ENCODE data around the gene RCAN2.

Gene RCAN2

GRCh38 chr6:46215777-46216176 is 275.5 kb downstream of the RCAN2 start:
- DNase-seq (ENCODE audit: low read depth in 2 of 2): no peak

- no peak for DNase-seq (ENCODE audit: low read depth in 2 of 2)
These were observed 276.0 kb downstream of the RCAN2 start for GRCh38 chr6:46215213-46215612.

DNA sequence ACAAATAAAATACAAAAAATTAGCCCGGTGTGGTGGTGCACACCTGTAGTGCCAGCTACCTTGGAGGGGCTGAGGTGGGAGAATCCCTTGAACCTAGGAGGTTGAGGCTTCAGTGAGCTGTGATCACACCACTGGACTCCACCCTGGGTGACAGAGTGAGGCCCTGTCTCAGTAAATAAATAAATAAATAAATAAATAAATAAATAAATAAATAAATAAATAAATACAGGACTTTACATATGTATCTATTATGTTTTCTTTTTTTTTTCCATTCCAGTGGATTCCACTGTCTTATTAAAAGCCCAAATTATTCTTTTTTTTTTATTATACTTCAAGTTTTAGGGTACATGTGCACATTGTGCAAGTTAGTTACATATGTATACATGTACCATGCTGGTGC is 279.3 kb downstream of the RCAN2 start:
- no peak for DNase-seq (ENCODE audit: low read depth in 2 of 2)

DNA sequence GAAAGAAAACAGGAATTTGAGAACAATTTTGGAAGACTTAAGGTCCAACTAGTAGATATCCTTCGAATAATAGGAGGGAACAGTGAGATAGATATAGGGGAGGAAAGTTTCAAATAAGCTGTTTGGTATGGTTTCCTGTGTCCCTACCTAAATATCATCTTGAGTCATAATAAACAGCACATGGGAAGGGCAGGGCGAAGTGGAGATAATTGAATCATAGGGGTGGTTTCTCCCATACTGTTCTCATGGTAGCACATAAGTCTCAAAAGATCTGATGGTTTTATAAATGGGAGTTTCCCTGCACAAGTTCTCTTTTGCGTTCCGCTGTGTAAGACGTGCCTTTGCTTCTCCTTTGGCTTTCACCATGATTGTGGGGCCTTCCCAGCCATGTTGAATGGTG is 281.0 kb downstream of the RCAN2 start:
- DNase-seq (ENCODE audit: low read depth in 2 of 2): no peak

- no peak for DNase-seq (ENCODE audit: low read depth in 2 of 2)
These were observed 282.9 kb downstream of the RCAN2 start for GRCh38 chr6:46208303-46208702.

DNA sequence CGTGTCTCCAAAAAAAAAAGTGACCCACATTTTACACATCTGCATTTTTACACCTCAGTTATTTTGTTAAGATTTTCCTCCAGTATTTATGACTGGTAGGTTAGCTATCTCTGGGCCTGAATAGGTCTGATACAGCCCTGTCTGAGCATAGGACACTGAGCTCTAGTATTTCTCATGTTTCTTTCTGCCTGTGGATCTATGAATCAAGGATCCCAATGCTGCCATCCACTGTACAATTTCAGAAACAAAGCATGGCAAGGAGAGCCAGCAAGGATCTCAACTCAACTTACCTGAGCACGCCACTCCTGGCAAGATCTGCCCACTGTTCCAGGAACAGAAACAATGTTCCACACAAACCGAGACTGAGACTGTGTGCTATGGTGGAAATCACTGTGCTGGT is 284.1 kb downstream of the RCAN2 start:
- no peak for DNase-seq (ENCODE audit: low read depth in 2 of 2)

DNA sequence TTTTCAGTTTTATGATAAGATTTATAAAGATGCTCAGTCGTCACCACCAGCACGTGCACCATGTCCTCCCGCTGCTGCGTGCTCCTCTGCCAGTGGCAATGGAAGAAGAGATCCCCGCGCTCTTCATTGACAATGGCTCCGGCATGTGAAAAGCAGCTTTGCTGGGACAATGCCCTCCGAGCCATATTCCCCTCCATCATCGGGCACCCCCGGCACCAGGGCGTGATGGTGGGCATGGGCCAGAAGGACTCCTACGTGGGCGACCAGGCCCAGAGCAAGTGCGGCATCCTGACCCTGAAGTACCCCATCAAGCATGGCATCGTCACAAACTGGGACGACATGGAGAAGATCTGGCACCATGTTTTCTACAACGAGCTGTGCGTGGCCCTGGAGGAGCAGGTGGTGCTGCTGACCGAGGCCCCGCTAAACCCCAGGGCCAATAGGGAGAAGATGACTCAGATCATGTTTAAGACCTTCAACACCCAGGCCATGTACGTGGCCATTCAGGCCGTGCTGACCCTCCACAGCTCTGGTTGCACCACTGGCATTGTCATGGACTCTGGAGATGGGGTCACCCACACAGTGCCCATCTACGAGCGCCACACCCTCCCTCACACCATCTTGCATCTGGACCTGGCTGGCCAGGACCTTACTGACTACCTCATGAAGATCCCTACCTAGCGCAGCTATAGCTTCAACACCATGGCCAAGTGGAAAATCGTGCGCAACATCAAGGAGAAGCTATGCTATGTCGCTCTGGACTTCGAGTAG is 286.2 kb downstream of the RCAN2 start:
- no peak for DNase-seq (ENCODE audit: low read depth in 2 of 2)

GRCh38 chr6:46203391-46204177 is 287.7 kb downstream of the RCAN2 start:
- no peak for DNase-seq (ENCODE audit: low read depth in 2 of 2)

GRCh38 chr6:46201702-46202101 is 289.5 kb downstream of the RCAN2 start:
- no peak for DNase-seq (ENCODE audit: low read depth in 2 of 2)

DNA sequence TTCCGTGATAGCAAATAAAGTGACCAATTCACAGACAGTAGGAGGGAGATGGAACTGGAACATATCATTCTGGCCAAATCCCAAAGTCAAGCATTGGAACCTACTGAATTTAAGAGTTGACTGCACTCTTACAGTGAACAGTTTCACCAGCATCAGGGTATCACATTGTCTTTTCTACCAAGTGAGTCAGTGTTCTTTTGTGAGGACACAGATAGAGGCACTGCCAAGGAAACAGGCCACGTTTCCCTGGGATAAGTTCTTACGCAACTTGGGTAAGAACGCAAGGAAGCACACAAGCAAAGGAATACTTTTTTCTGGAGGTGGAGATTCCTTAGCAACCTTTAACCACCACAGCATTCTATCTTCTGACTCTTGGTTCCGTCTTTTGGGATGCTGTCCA is 291.9 kb downstream of the RCAN2 start:
- DNase-seq (ENCODE audit: low read depth in 2 of 2): no peak

DNA sequence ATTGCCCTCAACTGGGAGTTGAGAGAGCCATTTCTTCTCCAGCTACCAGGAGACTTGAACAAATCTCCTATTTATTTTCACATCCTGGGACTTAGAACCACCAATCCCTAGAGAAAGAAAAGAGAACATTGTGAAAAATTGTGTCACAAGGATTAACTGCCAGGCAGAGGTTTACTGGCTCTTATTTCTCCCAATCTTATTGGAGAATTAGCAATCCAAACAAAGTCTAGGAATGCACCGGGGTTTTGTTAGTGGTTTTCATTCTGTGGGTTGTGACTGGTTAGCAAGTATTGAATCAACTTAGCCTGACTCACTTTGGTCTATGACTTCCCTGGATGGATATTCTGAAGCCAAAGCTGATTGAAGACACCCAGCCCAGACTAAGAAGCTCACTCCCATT is 299.3 kb downstream of the RCAN2 start:
- no peak for DNase-seq (ENCODE audit: low read depth in 2 of 2)

- no peak for DNase-seq (ENCODE audit: low read depth in 2 of 2)
These were observed 300.4 kb downstream of the RCAN2 start for GRCh38 chr6:46190889-46191288.

- DNase-seq (ENCODE audit: low read depth in 2 of 2): no peak
These were observed 301.5 kb downstream of the RCAN2 start for GRCh38 chr6:46189726-46190125.

DNA sequence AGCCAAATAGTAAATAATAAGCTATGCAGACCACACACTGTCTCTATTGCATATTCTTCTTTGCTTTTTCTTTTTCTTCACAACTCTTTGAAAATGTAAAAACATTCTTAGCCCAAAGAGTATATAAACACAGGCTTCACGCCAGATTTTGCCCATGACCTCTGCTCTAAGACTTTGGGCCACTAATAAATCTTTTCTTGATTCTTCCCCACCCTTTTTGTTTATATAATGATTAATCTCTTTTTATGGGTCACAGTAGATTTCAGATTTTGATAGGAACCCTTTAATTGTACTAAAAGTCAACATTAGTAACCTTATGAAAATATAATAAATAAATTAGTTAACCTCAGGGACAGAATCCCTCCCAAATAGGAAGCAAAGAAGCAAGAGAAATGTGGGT is 304.7 kb downstream of the RCAN2 start:
- no peak for DNase-seq (ENCODE audit: low read depth in 2 of 2)

GRCh38 chr6:46184114-46184513 is 307.1 kb downstream of the RCAN2 start:
- DNase-seq (ENCODE audit: low read depth in 2 of 2): no peak

GRCh38 chr6:46175976-46176375 is 315.3 kb downstream of the RCAN2 start:
- DNase-seq (ENCODE audit: low read depth in 2 of 2): no peak

DNA sequence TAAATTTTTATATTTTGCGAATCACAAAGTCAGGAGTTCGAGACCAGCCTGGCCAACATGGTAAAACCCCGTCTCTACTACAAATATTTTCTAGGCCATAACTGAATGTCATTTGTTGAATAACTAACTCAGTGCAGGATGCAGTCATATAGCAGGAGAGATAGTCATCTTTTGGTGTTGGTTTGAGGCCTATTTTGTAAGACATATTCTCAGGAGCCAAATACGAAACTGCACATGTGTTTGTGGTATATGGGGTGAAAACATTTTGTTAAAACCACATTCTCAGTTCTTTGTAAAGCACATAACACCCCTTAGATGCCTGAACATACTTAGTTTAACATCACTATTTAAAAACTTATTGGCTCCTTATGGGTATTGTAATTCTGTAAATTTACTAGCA is 315.8 kb downstream of the RCAN2 start:
- DNase-seq (ENCODE audit: low read depth in 2 of 2): no peak

- DNase-seq (ENCODE audit: low read depth in 2 of 2): no peak
These were observed 316.3 kb downstream of the RCAN2 start for GRCh38 chr6:46174904-46175303.

DNA sequence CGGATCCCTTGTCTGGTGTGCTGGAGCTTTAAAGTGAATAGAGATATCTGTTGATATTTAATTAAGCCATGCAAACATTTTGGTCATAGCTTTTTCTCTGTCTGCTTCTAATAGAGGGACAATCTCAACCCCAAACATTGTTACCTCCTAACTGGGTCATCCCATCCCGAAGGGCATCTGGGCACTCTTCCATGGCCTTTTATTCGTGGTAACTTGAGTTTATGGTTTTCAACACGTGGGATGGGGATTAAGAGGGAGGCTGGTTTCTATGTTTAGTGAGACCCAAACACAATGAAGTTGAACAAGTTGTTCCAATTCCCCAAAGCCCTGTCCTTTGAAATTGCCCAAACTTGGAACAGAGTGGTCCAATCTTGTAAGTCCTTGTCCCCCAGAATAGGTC is 319.1 kb downstream of the RCAN2 start:
- DNase-seq (ENCODE audit: low read depth in 2 of 2): no peak
